Fibroblast of gingiva (primary cell): ENCODE results near the gene MRGPRG.

Experiments
- DNase-seq: peaks from one replicate; pipeline ENCODE4 v3.0.0-alpha.2; 2011; ENCODE audit warnings: low read depth

The MRGPRG gene

GRCh38 chr11:3207526-3208189 is 11.0 kb downstream of the MRGPRG start:
- no peak for DNase-seq

- no peak for DNase-seq
Observed at GRCh38 chr11:3206922-3207204, 11.8 kb downstream of the MRGPRG start.

GRCh38 chr11:3206156-3206921 is 12.3 kb downstream of the MRGPRG start:
- DNase-seq, result no peak

GRCh38 chr11:3205261-3206155 is 13.1 kb downstream of the MRGPRG start:
- DNase-seq, result no peak

- no peak for DNase-seq
Observed at GRCh38 chr11:3204141-3205015, 14.2 kb downstream of the MRGPRG start.

- no peak for DNase-seq
Observed at GRCh38 chr11:3203221-3204043, 15.2 kb downstream of the MRGPRG start.

DNA sequence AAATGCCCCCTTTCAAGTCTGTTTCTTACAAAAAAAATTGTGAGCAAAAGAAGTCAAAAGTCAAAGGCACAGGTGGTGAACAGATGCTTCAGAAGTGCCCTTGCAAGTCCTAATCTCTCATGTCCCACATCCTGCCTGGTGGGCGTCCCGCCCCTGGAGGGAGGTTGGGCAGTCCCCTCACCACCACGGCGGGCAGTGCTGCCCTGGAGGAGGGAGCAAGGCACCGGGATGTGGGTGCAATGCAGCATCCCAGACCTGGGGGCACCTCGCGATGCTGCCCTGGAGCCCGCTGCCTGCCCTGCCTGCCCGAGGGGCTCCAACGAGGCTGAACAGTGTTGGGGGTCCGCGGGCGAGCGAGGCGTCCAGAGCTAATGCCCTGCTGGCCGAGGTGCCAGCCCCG is 15.9 kb downstream of the MRGPRG start:
- no peak for DNase-seq

GRCh38 chr11:3202305-3202704 is 16.3 kb downstream of the MRGPRG start:
- DNase-seq, result no peak

DNA sequence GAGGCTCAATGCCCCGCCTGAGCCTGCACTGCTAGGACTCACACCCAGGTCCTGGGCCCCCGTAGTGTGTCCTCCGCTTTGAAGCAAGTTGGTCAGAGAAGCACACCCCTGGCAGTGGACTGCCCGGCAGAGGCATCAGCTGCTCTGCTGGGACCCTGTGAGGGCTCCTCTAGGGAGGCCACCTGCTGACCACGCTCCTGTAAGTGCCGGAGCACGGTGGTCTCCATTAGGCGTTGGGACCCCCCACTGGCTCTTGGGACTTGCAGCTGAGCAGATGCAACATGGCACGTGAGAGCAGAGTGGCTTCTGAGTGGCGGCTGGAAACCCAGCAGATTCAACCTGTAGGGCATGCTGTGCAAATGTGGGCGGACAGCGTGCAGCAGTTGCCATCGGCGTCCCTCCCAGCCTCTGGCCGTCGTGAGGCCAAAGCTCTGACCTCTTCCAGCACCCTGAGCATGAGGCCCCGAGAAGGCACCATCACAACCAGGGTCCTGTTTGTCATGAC is 16.9 kb downstream of the MRGPRG start:
- DNase-seq, result no peak

DNA sequence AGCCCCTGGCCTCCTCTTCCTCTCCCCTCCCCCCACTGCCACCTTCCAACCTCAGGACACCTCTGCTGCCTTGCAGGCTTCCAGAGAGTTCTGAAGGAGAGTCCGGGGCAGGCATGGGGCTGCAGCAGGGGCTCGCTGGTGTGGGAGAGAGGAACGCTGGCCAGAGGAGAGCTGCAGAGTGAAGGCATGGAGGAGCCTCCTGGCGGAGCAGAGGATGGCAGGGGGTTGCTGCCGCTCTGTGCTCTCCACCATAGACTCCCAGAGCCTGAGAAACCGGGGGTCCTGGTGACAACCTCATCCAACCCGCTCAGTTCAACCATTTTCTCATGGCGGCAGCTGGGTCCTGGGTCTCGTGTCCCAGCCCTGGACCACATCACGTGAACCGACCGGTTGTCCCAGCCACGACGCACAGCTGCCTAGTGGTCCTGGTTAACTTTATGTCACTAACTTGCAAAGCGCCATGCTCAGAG is 17.5 kb downstream of the MRGPRG start:
- no peak for DNase-seq

- DNase-seq, result no peak
Observed at GRCh38 chr11:3200388-3201111, 18.1 kb downstream of the MRGPRG start.

- no peak for DNase-seq
Observed at GRCh38 chr11:3199537-3200295, 18.9 kb downstream of the MRGPRG start.

GRCh38 chr11:3198815-3199214 is 19.8 kb downstream of the MRGPRG start:
- DNase-seq, result no peak

DNA sequence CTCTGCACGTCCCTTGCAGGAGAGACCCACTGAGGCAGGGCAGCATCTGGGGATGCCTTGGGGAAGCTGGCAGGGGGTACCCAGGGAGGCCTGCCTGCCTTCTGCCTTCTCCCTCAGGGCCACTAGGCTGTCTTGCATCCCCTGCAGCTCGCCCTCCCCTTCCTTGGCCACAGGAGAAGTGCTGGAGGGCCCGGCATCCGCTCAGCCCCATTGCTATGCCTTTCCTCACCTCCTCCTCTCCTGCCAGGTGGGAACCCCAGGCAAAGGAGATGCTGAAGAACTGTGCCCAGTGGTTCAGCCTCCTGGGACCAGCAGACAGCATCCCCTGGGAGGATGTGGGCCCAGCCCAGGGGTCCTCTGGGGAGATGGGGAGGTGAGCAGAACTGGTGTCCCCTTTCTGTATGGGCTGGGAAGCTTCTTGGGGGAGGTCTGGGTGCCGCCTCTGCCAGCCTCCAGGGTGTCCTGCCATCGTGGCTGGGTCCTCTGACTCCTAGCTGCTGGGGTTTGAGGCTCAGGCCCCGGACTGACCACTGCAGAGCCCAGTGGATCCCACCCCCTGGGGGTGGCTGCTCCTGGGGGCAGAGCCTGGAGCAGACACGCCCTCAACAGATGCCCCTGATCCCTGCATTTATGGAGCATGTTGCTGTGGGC is 20.6 kb downstream of the MRGPRG start:
- DNase-seq, result no peak

- no peak for DNase-seq
Observed at GRCh38 chr11:3197044-3197695, 21.4 kb downstream of the MRGPRG start.

GRCh38 chr11:3196161-3197043 is 22.2 kb downstream of the MRGPRG start:
- no peak for DNase-seq
